Liver (tissue), 9 donors: ENCODE results near the gene HAPLN1. TPM values are rescaled to one million over a fixed set of nuclear protein-coding genes. Genes with fewer than 3 reads are reported as not detected.

Source experiments
- DNase-seq: peaks from one replicate; pipeline ENCODE4 v3.0.0-alpha.2; 2017; ENCODE audit warnings: low spot score
- H3K27ac ChIP-seq, 2 donors: one replicate each; pipeline ENCODE4 v1.7.0; 2013; ENCODE audit warnings: inconsistent platforms in 2 of 2, low read length in 2 of 2, control low read depth in 1 of 2, low read depth in 1 of 2, mild to moderate bottlenecking in 1 of 2
- H3K27me3 ChIP-seq, 4 donors: one replicate each; pipeline versions ENCODE4 v1.6.1 to v1.7.0; 2013; ENCODE audit warnings: low read length in 3 of 4, inconsistent platforms in 1 of 4, mild to moderate bottlenecking in 1 of 4, moderate library complexity in 1 of 4; ENCODE audit not compliant: control insufficient read depth in 4 of 4, insufficient read depth in 4 of 4
- H3K36me3 ChIP-seq, 4 donors: one replicate each; pipeline versions ENCODE4 v1.6.1 to v1.7.0; 2013; ENCODE audit warnings: low read length in 3 of 4, mild to moderate bottlenecking in 3 of 4, low read depth in 1 of 4, moderate library complexity in 1 of 4; ENCODE audit not compliant: control insufficient read depth in 4 of 4, insufficient read depth in 3 of 4
- H3K4me1 ChIP-seq, 4 donors: one replicate each; pipeline versions ENCODE4 v1.6.1 to v1.7.0; 2013; ENCODE audit warnings: low read length in 3 of 4, mild to moderate bottlenecking in 3 of 4, moderate library complexity in 1 of 4; ENCODE audit not compliant: control insufficient read depth in 4 of 4, insufficient read depth in 4 of 4
- H3K4me3 ChIP-seq, 3 donors: one replicate each; pipeline versions ENCODE4 v1.6.1 to v1.7.0; 2013; ENCODE audit warnings: low read length in 3 of 3, control low read depth in 1 of 3, low read depth in 1 of 3, mild to moderate bottlenecking in 1 of 3
- H3K9ac ChIP-seq, 2 donors: one replicate each; pipeline ENCODE4 v1.7.0; 2013; ENCODE audit warnings: low read length in 2 of 2, mild to moderate bottlenecking in 2 of 2, moderate library complexity in 2 of 2, control low read depth in 1 of 2, low read depth in 1 of 2
- H3K9me3 ChIP-seq, 4 donors: one replicate each; pipeline versions ENCODE4 v1.6.1 to v1.7.0; 2013; ENCODE audit warnings: low read length in 3 of 4; ENCODE audit not compliant: control insufficient read depth in 4 of 4
- ATF3 ChIP-seq: IDR thresholded peaks from 2 replicates; pipeline ENCODE4 v1.6.1; 2016; ENCODE audit warnings: antibody characterized with exemption
- CTCF ChIP-seq: fragments of 150-350 bp; IDR thresholded peaks from 2 replicates; pipeline ENCODE4 v1.5.1; 2017; ENCODE audit warnings: improper control_type of control experiment, low read depth, low read length; ENCODE audit not compliant: missing input control
- EGR1 ChIP-seq, 2 donors: IDR thresholded peaks; 2 replicates each; pipeline ENCODE4 v1.6.1; 2016 to 2018; ENCODE audit warnings: antibody characterized with exemption in 2 of 2, low read depth in 2 of 2
- FOXA1 ChIP-seq: IDR thresholded peaks from 2 replicates; pipeline ENCODE4 v1.6.1; 2016; ENCODE audit warnings: antibody characterized with exemption
- FOXA2 ChIP-seq: IDR thresholded peaks from 2 replicates; pipeline ENCODE4 v1.6.1; 2016; ENCODE audit warnings: antibody characterized with exemption
- GABPA ChIP-seq, 2 donors: IDR thresholded peaks in 1 of 2; conservative IDR thresholded peaks in 1 of 2; 2 replicates each; pipeline ENCODE4 v1.6.1; 2016; ENCODE audit warnings: antibody characterized with exemption in 2 of 2, mild to moderate bottlenecking in 1 of 2, moderate library complexity in 1 of 2
- HNF4A ChIP-seq, 2 donors: conservative IDR thresholded peaks; 2 replicates each; pipeline ENCODE4 v1.6.1; 2016; ENCODE audit warnings: antibody characterized with exemption in 2 of 2, mild to moderate bottlenecking in 2 of 2
- HNF4G ChIP-seq: IDR thresholded peaks from 2 replicates; pipeline ENCODE4 v1.6.1; 2016; ENCODE audit warnings: antibody characterized with exemption
- JUND ChIP-seq, 2 donors: IDR thresholded peaks; 2 replicates each; pipeline ENCODE4 v1.6.1; 2016; ENCODE audit warnings: antibody characterized with exemption in 2 of 2
- MAX ChIP-seq: IDR thresholded peaks from 2 replicates; pipeline ENCODE4 v1.6.1; 2016; ENCODE audit warnings: antibody characterized with exemption
- NR2F2 ChIP-seq: IDR thresholded peaks from 2 replicates; pipeline ENCODE4 v1.6.1; 2016; ENCODE audit warnings: antibody characterized with exemption
- RAD21 ChIP-seq, 2 donors: IDR thresholded peaks; 2 replicates each; pipeline ENCODE4 v1.6.1; 2016; ENCODE audit warnings: antibody characterized with exemption in 2 of 2, mild to moderate bottlenecking in 2 of 2
- REST ChIP-seq: IDR thresholded peaks from 2 replicates; pipeline ENCODE4 v1.6.1; 2016; ENCODE audit warnings: antibody characterized with exemption, mild to moderate bottlenecking
- TAF1 ChIP-seq: conservative IDR thresholded peaks from 2 replicates; pipeline ENCODE4 v1.6.1; 2016; ENCODE audit warnings: antibody characterized with exemption, mild to moderate bottlenecking
- YY1 ChIP-seq: IDR thresholded peaks from 2 replicates; pipeline ENCODE4 v1.6.1; 2016; ENCODE audit warnings: antibody characterized with exemption, mild to moderate bottlenecking
- ZBTB33 ChIP-seq: IDR thresholded peaks from 2 replicates; pipeline ENCODE4 v1.6.1; 2016; ENCODE audit warnings: antibody characterized with exemption
- WGBS: extraction: QIAGEN DNeasy Blood & Tissue Kit; methylation state at CpG from one replicate; pipeline ENCODE4 v1.1.7; 2013; 5-methylcytosine and 5-hydroxymethylcytosine counted together
- polyA plus RNA-seq, 2 donors: library from polyadenylated mRNA; stranded (reverse) in 1 of 2; unstranded in 1 of 2; fragments of 200-250 nt in 1 of 2; fragments of >200 nt in 1 of 2; fragmentation: Nextera tagmentation in 1 of 2; extraction: Ambion mirVana in 1 of 2; gene quantifications; one replicate each; pipeline versions ENCODE4 v1.2.1 to v1.2.3, GENCODE V29; 2013 to 2015
- total RNA-seq, 2 donors: library from RNA; depleted of rRNA; stranded (reverse); fragments of >200 nt; gene quantifications; one replicate each; pipeline ENCODE4 v1.2.3, GENCODE V29; 2014
- donor health status: healthy.
- donor health status: healthy.
- donor health status: healthy.
- donor health status: healthy.
- donor health status: healthy.

The HAPLN1 gene
- total and polyA plus RNA-seq, 4 donors = 0.07 to 1.3 TPM; not detected in 2

GRCh38 chr5:83718195-83718825 is 2.3 kb downstream of the HAPLN1 start:
- TF ChIP-seq CTCF = peak; percentile 85
- peak; percentile 64 for TF ChIP-seq FOXA2
- no peak for TF ChIP-seq EGR1 (IDR thresholded peaks at IDR 0.05; ENCODE audit: low read depth in 2 of 2)
- TF ChIP-seq FOXA1 = peak; percentile 6
- no peak for TF ChIP-seq HNF4A (conservative IDR thresholded peaks at IDR 0.05)
- no peak for TF ChIP-seq TAF1
- no peak for TF ChIP-seq JUND (IDR thresholded peaks at IDR 0.05)
- no peak for TF ChIP-seq REST
- peak; percentile 98 to 99 for TF ChIP-seq RAD21 (IDR thresholded peaks at IDR 0.05)
- TF ChIP-seq MAX = no peak
- no peak for TF ChIP-seq NR2F2
- no peak for TF ChIP-seq HNF4G
- TF ChIP-seq ATF3 = no peak
- TF ChIP-seq GABPA (IDR thresholded peaks at IDR 0.05 in 1 of 2, conservative IDR thresholded peaks at IDR 0.05 in 1 of 2) = no peak
- WGBS = 8% methylated on average over 6 of the region's 6 CpGs
- DNase-seq = no peak
- Histone ChIP-seq H3K9ac (no peak overlapping the region), H3K27me3 (peaks cover 0 to 8% (median 5%) of the 10 kb centered on the region in 4 donors), H3K4me3 (no peak overlapping the region), H3K27ac (no peak overlapping the region), H3K36me3 (no peaks in the 10 kb centered on the region), H3K9me3 (no peaks in the 10 kb centered on the region), H3K4me1 (peaks cover 7 to 14% (median 11%) of the 10 kb centered on the region in 4 donors)

GRCh38 chr5:83715236-83716065 is 5.2 kb downstream of the HAPLN1 start:
- no peak for DNase-seq
- Histone ChIP-seq H3K27me3 (peaks cover 0 to 7% (median 0%) of the 10 kb centered on the region in 4 donors), H3K9me3 (no peaks in the 10 kb centered on the region), H3K27ac (no peak overlapping the region), H3K9ac (no peak overlapping the region), H3K36me3 (no peaks in the 10 kb centered on the region), H3K4me3 (no peak overlapping the region), H3K4me1 (no peaks in the 10 kb centered on the region)
- WGBS = 82% methylated on average over 4 of the region's 4 CpGs
- TF ChIP-seq CTCF (no peak), FOXA2 (no peak), ZBTB33 (no peak), NR2F2 (no peak), RAD21 (IDR thresholded peaks at IDR 0.05) (no peak), YY1 (no peak), ATF3 (no peak)
